Colonic mucosa (tissue), 4 donors: ENCODE results near the gene RANBP17. TPM values are rescaled to one million over a fixed set of nuclear protein-coding genes. Genes with fewer than 3 reads are reported as not detected.
A peak's percentile ranks its signal among the peaks of the same experiment; 100 is the strongest.

Source experiments
- DNase-seq: peaks from one replicate; pipeline ENCODE4 v3.0.0-alpha.2; 2020
- H3K27ac ChIP-seq: fragments of 200-600 bp; one replicate; pipeline ENCODE4 v1.8.0; 2021
- H3K27me3 ChIP-seq: fragments of 200-600 bp; one replicate; pipeline ENCODE4 v1.8.0; 2021
- H3K36me3 ChIP-seq: fragments of 200-600 bp; one replicate; pipeline ENCODE4 v1.8.0; 2021
- H3K4me1 ChIP-seq: fragments of 200-600 bp; one replicate; pipeline ENCODE4 v1.8.0; 2021; ENCODE audit warnings: mild to moderate bottlenecking
- H3K4me3 ChIP-seq: fragments of 200-600 bp; one replicate; pipeline ENCODE4 v1.8.0; 2021
- H3K9ac ChIP-seq, 2 donors: one replicate each; pipeline ENCODE4 v1.7.0; 2013; ENCODE audit warnings: control low read depth in 2 of 2, low read depth in 2 of 2, low read length in 2 of 2
- H3K9me3 ChIP-seq: fragments of 200-600 bp; one replicate; pipeline ENCODE4 v1.8.0; 2021
- intact Hi-C: fragments of 100-400 bp; cut with DNase I; formaldehyde crosslinking; loops from one replicate; pipeline ENCODE4 v1.14.1; 2022
- total RNA-seq, 2 donors: library from RNA; stranded (reverse); fragmentation: NEBNext Ultra II Directional in 1 of 2; extraction: Animal tissue kit (Norgen Biotek cat#: 25700) in 1 of 2; gene quantifications; one replicate each; pipeline ENCODE4 v1.2.1, GENCODE V29; 2021
- TF ChIP-seq, protein P1 (sequence below): fragments of 200-600 bp; IDR thresholded peaks from one replicate; pipeline ENCODE4 v1.8.0; 2022; ENCODE audit warnings: antibody characterized with exemption, mild to moderate bottlenecking
- donor health status: healthy.
- donor health status: DM: no; HTN: no; CAD: no.
- donor health status: DM: no; HTN: no; CAD: no.

The RANBP17 gene
- total RNA-seq, 2 donors from 2014 or later: 7.9 to 9.4 TPM

GRCh38 chr5:170857066-170857465 lies 4.8 kb upstream of the RANBP17 start:
- no peak for DNase-seq
- no peaks in the 10 kb centered on the region for H3K36me3 ChIP-seq
- H3K27me3 ChIP-seq: no peaks in the 10 kb centered on the region
- no peak overlapping the region for H3K27ac ChIP-seq
- H3K4me3 ChIP-seq: no peak overlapping the region
- TF ChIP-seq, protein P1, sequence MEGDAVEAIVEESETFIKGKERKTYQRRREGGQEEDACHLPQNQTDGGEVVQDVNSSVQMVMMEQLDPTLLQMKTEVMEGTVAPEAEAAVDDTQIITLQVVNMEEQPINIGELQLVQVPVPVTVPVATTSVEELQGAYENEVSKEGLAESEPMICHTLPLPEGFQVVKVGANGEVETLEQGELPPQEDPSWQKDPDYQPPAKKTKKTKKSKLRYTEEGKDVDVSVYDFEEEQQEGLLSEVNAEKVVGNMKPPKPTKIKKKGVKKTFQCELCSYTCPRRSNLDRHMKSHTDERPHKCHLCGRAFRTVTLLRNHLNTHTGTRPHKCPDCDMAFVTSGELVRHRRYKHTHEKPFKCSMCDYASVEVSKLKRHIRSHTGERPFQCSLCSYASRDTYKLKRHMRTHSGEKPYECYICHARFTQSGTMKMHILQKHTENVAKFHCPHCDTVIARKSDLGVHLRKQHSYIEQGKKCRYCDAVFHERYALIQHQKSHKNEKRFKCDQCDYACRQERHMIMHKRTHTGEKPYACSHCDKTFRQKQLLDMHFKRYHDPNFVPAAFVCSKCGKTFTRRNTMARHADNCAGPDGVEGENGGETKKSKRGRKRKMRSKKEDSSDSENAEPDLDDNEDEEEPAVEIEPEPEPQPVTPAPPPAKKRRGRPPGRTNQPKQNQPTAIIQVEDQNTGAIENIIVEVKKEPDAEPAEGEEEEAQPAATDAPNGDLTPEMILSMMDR: no peak
- no peaks in the 10 kb centered on the region for H3K4me1 ChIP-seq
- intact Hi-C loops: no loop called here
- H3K9me3 ChIP-seq: no peaks in the 10 kb centered on the region
- H3K9ac ChIP-seq: no peak overlapping the region

- H3K9me3 ChIP-seq: no peaks in the 10 kb centered on the region
- DNase-seq: no peak
- TF ChIP-seq, protein P1: no peak
- H3K4me1 ChIP-seq: no peaks in the 10 kb centered on the region
- no peaks in the 10 kb centered on the region for H3K27me3 ChIP-seq
- no peak overlapping the region for H3K27ac ChIP-seq
- intact Hi-C loops: no loop called here
- H3K36me3 ChIP-seq: no peaks in the 10 kb centered on the region
- H3K9ac ChIP-seq: no peak overlapping the region
- no peak overlapping the region for H3K4me3 ChIP-seq
Measured at GRCh38 chr5:170860415-170860814, 1.4 kb upstream of the RANBP17 start.

GRCh38 chr5:170860818-170861666 lies 776 bp upstream of the RANBP17 start:
- H3K27ac ChIP-seq: no peak overlapping the region
- H3K9ac ChIP-seq: no peak overlapping the region
- TF ChIP-seq, protein P1: no peak
- intact Hi-C loops: no loop called here
- H3K9me3 ChIP-seq: no peaks in the 10 kb centered on the region
- no peak overlapping the region for H3K4me3 ChIP-seq
- H3K36me3 ChIP-seq: no peaks in the 10 kb centered on the region
- peak; percentile 17 for DNase-seq
- H3K4me1 ChIP-seq: no peaks in the 10 kb centered on the region
- no peaks in the 10 kb centered on the region for H3K27me3 ChIP-seq

DNA sequence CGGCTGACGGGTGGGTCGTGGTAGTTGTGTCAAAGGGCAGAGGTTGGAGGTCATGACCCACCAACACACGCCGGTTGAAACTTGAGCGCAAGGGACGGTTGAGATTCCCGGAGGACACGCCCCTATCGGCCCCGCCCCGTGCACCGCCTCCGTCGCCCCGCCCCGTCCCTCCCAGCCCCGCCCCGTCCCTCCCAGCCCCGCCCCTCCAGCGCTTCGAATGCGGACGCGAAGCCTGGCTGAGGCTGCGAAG lies 226 bp upstream of the RANBP17 start:
- H3K36me3 ChIP-seq: no peaks in the 10 kb centered on the region
- DNase-seq: peak; percentile 59
- H3K4me3 ChIP-seq: peak overlapping the region; percentile 74
- no peak overlapping the region for H3K27ac ChIP-seq
- H3K27me3 ChIP-seq: no peaks in the 10 kb centered on the region
- no peaks in the 10 kb centered on the region for H3K4me1 ChIP-seq
- intact Hi-C loops: no loop called here
- TF ChIP-seq, protein P1: no peak
- no peak overlapping the region for H3K9ac ChIP-seq
- H3K9me3 ChIP-seq: no peaks in the 10 kb centered on the region

- Histone ChIP-seq H3K27ac (no peak overlapping the region), H3K27me3 (no peaks in the 10 kb centered on the region), H3K4me1 (no peaks in the 10 kb centered on the region), H3K36me3 (no peaks in the 10 kb centered on the region), H3K9me3 (no peaks in the 10 kb centered on the region), H3K9ac (no peak overlapping the region), H3K4me3 (no peak overlapping the region)
- DNase-seq: no peak
- TF ChIP-seq, protein P1: no peak
- intact Hi-C loops: no loop called here
Measured at GRCh38 chr5:170863646-170864045, 1.8 kb downstream of the RANBP17 start.
